Thyroid gland (tissue), 4 donors: ENCODE results near the gene FAM117A. TPM values are rescaled to one million over a fixed set of nuclear protein-coding genes. Genes with fewer than 3 reads are reported as not detected.

Experiments
- DNase-seq, 2 donors: peaks; one replicate each; pipeline ENCODE4 v3.0.0-alpha.2; 2019
- H3K27ac ChIP-seq, 3 donors: fragments of 200-600 bp; sonication (generic); 1 replicate in 2 of 3; 2 replicates in 1 of 3; pipeline ENCODE4 v1.5.1; 2016 to 2019; ENCODE audit warnings: mild to moderate bottlenecking in 1 of 3, moderate library complexity in 1 of 3
- H3K27me3 ChIP-seq: fragments of 200-600 bp; sonication (generic); one replicate; pipeline ENCODE4 v1.5.1; 2019
- H3K36me3 ChIP-seq, 2 donors: fragments of 200-600 bp; sonication (generic); one replicate each; pipeline ENCODE4 v1.5.1; 2016 to 2019
- H3K4me1 ChIP-seq, 2 donors: fragments of 200-600 bp; sonication (generic); one replicate each; pipeline ENCODE4 v1.5.1; 2017 to 2019
- H3K4me3 ChIP-seq, 3 donors: fragments of 200-600 bp; sonication (generic); replicated peaks in 1 of 3; 1 replicate in 2 of 3; 2 replicates in 1 of 3; pipeline ENCODE4 v1.5.1; 2016; ENCODE audit warnings: mild to moderate bottlenecking in 1 of 3
- H3K9me3 ChIP-seq: fragments of 200-600 bp; sonication (generic); one replicate; pipeline ENCODE4 v1.5.1; 2017
- POLR2A ChIP-seq, 2 donors: fragments of 450-650 bp; IDR thresholded peaks; one replicate each; pipeline ENCODE4 v1.6.1; 2017; ENCODE audit warnings: antibody characterized with exemption in 2 of 2, mild to moderate bottlenecking in 2 of 2, moderate library complexity in 1 of 2
- WGBS, 2 donors: methylation state at CpG; one replicate each; pipeline ENCODE4 v1.1.5; 2017; 5-methylcytosine and 5-hydroxymethylcytosine counted together
- intact Hi-C: fragments of 100-400 bp; cut with DNase I; formaldehyde crosslinking; loops from one replicate; pipeline ENCODE4 v1.15.1; 2023
- total RNA-seq, 4 donors: library from RNA; depleted of rRNA; stranded (reverse); fragments of >200 nt; gene quantifications; one replicate each; pipeline ENCODE4 v1.2.3, GENCODE V29; 2016
- TF ChIP-seq, protein P1 (sequence below), 6 experiments: fragments of 200-600 bp in 3 of 6; fragments of 450-650 bp in 3 of 6; sonication (generic) in 3 of 6; IDR thresholded peaks; one replicate each; pipeline ENCODE4 v1.5.1; 2016 to 2019; ENCODE audit warnings: antibody characterized with exemption in 6 of 6, mild to moderate bottlenecking in 2 of 6, inconsistent platforms in 1 of 6, moderate library complexity in 1 of 6

The FAM117A gene
- total RNA-seq, 4 donors from 2014 or later = 12.4 to 41.5 (median 23.3) TPM

DNA sequence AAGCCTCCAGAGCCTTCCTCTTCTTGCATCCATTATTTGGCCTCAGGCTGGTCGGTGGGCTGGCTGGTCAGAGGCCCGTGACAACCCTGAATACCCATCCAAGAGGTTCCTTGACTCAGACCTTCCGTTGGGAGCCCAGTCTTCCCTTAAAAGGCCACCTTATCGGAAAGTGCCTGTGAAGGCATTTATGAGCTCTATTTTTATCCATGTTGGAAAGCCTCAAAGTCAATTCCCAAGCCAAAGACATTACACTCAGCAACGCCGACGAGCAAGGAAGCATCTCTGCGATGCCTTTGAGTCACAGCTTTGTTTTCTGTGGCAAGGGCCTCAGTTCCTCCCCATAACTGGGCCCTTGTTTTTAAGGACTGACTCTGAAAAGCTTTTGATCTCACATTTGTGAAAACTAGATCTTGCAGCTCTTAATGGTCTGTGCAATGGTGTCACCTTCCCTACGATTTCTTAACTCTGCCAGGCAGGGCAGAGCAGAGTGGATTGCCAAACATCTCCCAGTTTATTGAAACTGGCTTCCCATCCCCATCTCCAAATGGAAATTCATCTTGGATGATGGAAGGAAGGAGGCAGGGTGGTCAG, 72.8 kb downstream of the FAM117A start:
- no peaks in the 10 kb centered on the region for H3K9me3 ChIP-seq
- no peaks in the 10 kb centered on the region for H3K36me3 ChIP-seq
- H3K4me3 ChIP-seq = no peak overlapping the region
- WGBS, 2 donors = 66 to 83% methylated on average over 8 to 9 of the region's 9 CpGs
- intact Hi-C loops = loop anchor here (10.0 kb wide), 1 partner anchor 304 kb away; the partner anchor contains the start of gene DLX3
- H3K27ac ChIP-seq = peak overlapping the region in 2 of 3 donors; percentile 44 to 56
- H3K27me3 ChIP-seq = no peaks in the 10 kb centered on the region
- no peak for TF ChIP-seq POLR2A (IDR thresholded peaks at IDR 0.05)
- TF ChIP-seq, protein P1, sequence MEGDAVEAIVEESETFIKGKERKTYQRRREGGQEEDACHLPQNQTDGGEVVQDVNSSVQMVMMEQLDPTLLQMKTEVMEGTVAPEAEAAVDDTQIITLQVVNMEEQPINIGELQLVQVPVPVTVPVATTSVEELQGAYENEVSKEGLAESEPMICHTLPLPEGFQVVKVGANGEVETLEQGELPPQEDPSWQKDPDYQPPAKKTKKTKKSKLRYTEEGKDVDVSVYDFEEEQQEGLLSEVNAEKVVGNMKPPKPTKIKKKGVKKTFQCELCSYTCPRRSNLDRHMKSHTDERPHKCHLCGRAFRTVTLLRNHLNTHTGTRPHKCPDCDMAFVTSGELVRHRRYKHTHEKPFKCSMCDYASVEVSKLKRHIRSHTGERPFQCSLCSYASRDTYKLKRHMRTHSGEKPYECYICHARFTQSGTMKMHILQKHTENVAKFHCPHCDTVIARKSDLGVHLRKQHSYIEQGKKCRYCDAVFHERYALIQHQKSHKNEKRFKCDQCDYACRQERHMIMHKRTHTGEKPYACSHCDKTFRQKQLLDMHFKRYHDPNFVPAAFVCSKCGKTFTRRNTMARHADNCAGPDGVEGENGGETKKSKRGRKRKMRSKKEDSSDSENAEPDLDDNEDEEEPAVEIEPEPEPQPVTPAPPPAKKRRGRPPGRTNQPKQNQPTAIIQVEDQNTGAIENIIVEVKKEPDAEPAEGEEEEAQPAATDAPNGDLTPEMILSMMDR (IDR thresholded peaks at IDR 0.05) = no peak
- peaks cover 0 to 16% of the 10 kb centered on the region in 2 donors for H3K4me1 ChIP-seq
- DNase-seq = no peak

DNA sequence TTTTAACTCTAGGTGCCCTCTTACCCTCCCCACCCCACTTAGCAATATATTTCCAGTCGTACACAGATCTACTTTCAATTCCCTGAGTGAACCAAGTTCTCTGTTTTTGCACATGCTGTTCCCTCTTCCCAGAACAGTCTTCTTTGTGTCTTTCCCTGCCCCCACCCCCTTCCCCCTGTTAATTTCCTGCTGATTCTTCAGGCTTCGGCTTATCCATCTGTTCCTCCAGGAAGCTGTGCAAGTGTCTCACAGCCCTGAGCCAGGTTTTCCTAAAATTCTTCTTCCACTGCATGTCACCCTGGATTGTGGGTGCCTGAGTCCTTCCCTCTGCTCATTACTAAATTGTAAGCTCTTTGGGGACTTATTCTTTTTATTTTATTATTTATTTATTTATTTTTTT, 73.7 kb downstream of the FAM117A start:
- 56 to 61% methylated on average over 2 of the region's 2 CpGs for WGBS, 2 donors
- intact Hi-C loops = loop anchor here (10.0 kb wide), 1 partner anchor 305 kb away; the partner anchor contains the start of gene DLX3
- H3K9me3 ChIP-seq = no peaks in the 10 kb centered on the region
- peaks cover 0 to 14% of the 10 kb centered on the region in 2 donors for H3K4me1 ChIP-seq
- no peak overlapping the region for H3K4me3 ChIP-seq
- TF ChIP-seq, protein P1 (IDR thresholded peaks at IDR 0.05) = no peak
- no peak for TF ChIP-seq POLR2A (IDR thresholded peaks at IDR 0.05)
- DNase-seq = no peak
- no peak overlapping the region for H3K27ac ChIP-seq
- H3K27me3 ChIP-seq = no peaks in the 10 kb centered on the region
- no peaks in the 10 kb centered on the region for H3K36me3 ChIP-seq

DNA sequence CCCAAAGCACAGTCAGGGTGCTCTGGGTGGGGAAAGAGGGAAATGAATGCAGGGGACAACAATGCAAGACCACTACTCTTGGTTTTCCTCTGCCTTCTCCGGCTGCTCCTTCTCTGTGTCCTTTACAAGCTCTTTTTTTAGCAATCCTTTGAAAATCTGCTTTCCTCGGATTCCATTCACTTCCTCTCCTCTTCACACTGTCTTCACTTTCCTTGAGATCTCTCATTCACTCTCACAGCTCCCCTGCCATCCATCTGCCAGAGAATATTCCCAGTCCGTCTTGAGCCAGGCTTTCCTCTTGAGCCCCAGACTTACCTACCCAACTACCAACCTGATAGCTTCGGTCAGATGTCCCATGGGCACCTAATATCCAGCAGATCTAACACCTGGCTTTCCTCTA, 75.1 kb downstream of the FAM117A start:
- intact Hi-C loops = no loop called here
- no peaks in the 10 kb centered on the region for H3K27me3 ChIP-seq
- DNase-seq = no peak
- H3K9me3 ChIP-seq = no peaks in the 10 kb centered on the region
- no peaks in the 10 kb centered on the region for H3K36me3 ChIP-seq
- WGBS, 2 donors = 81 to 89% methylated on average over 4 of the region's 4 CpGs
- H3K4me3 ChIP-seq = no peak overlapping the region
- H3K4me1 ChIP-seq = peaks cover 0 to 10% of the 10 kb centered on the region in 2 donors
- H3K27ac ChIP-seq = peak overlapping the region in 2 of 3 donors; percentile 8 to 41
- TF ChIP-seq, protein P1 (IDR thresholded peaks at IDR 0.05) = no peak
- no peak for TF ChIP-seq POLR2A (IDR thresholded peaks at IDR 0.05)

DNA sequence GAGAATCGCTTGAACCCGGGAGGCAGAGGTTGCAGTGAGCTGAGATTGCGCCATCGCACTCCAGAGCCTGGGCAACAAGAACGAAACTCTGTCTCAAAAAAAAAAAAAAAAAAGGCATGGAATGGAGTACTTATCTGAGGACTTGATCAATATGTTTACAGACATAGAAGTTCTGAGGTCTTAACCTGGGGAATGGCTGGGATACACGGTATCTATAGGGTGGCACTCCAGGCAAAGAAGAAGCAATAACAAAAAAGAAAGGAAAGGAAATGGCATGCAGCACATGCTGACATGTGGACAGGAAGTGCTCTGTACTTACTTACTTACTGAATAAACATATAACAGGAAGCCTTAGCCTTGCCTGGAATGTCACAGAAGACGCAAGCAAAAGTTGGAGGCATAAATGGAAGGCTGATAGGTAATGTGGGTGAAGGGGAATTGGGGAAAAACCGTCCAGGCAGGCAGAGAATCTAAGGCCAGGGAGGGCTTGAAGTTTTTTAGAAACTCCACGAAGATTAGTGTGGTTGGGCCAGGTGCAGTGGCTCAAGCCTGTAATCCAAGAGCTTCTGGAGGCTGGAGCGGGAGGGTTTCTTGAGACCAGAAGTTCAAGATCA, 75.9 kb downstream of the FAM117A start:
- Histone ChIP-seq H3K36me3 (no peaks in the 10 kb centered on the region), H3K27ac (peak overlapping the region in 2 of 3 donors; percentile 41 to 51), H3K4me1 (peaks cover 0 to 10% of the 10 kb centered on the region in 2 donors), H3K27me3 (no peaks in the 10 kb centered on the region), H3K4me3 (no peak overlapping the region), H3K9me3 (no peaks in the 10 kb centered on the region)
- no peak for DNase-seq
- WGBS, 2 donors = 66 to 68% methylated on average over 10 of the region's 10 CpGs
- no peak for TF ChIP-seq POLR2A (IDR thresholded peaks at IDR 0.05)
- TF ChIP-seq, protein P1 (IDR thresholded peaks at IDR 0.05) = no peak
- intact Hi-C loops = no loop called here
